HG02981 (cell line): ENCODE results near the gene CSNK1G2.
A peak's percentile ranks its signal among the peaks of the same experiment; 100 is the strongest.

Experiments
- ATAC-seq: cut with Tn5 transposase; IDR thresholded peaks from one replicate; pipeline ENCODE4 v1.9.1; 2021; ENCODE audit warnings: mild to moderate bottlenecking, moderate library complexity; ENCODE audit not compliant: unreplicated experiment

CSNK1G2 gene

GRCh38 chr19:1941146-1942077 lies at the start of gene CSNK1G2:
CSNK1G2 (plus strand) TSS chr19:1941172; CDS start chr19:1969773, 28,601 bp downstream.
- ATAC-seq: no peak

GRCh38 chr19:1893791-1894190 lies 47.2 kb upstream of the CSNK1G2 start:
- ATAC-seq: no peak

GRCh38 chr19:1896508-1896907 lies 44.5 kb upstream of the CSNK1G2 start:
- no peak for ATAC-seq

- ATAC-seq: no peak
Observed at GRCh38 chr19:1901940-1902404, 39.0 kb upstream of the CSNK1G2 start.

- no peak for ATAC-seq
Observed at GRCh38 chr19:1902923-1903322, 38.0 kb upstream of the CSNK1G2 start.

- ATAC-seq: no peak
Observed at GRCh38 chr19:1904860-1905109, 36.2 kb upstream of the CSNK1G2 start.

- peak; percentile 81 for ATAC-seq
Observed at GRCh38 chr19:1905110-1905862, 35.7 kb upstream of the CSNK1G2 start, which contains the start of the genes ADAT3 and SCAMP4. ADAT3 (plus strand) TSS chr19:1905399; CDS start chr19:1912048, 6,649 bp downstream. SCAMP4 (plus strand) TSS chr19:1905399; CDS start chr19:1915020, 9,621 bp downstream.

GRCh38 chr19:1905863-1906375 lies 35.1 kb upstream of the CSNK1G2 start:
- no peak for ATAC-seq

GRCh38 chr19:1906985-1907562 lies 33.9 kb upstream of the CSNK1G2 start:
- ATAC-seq: no peak

- ATAC-seq: no peak
Observed at GRCh38 chr19:1907563-1908363, 33.2 kb upstream of the CSNK1G2 start.

GRCh38 chr19:1908364-1908678 lies 32.7 kb upstream of the CSNK1G2 start:
- ATAC-seq: no peak

- no peak for ATAC-seq
Observed at GRCh38 chr19:1909761-1910080, 31.3 kb upstream of the CSNK1G2 start.

GRCh38 chr19:1910177-1910576 lies 30.8 kb upstream of the CSNK1G2 start:
- ATAC-seq: no peak

GRCh38 chr19:1911098-1911497 lies 29.9 kb upstream of the CSNK1G2 start:
- ATAC-seq: no peak

- ATAC-seq: no peak
Observed at GRCh38 chr19:1911995-1912394, 29.0 kb upstream of the CSNK1G2 start.

- no peak for ATAC-seq
Observed at GRCh38 chr19:1912760-1913505, 28.0 kb upstream of the CSNK1G2 start.

- no peak for ATAC-seq
Observed at GRCh38 chr19:1913781-1914577, 27.0 kb upstream of the CSNK1G2 start.

GRCh38 chr19:1914826-1915341 lies 26.1 kb upstream of the CSNK1G2 start:
- ATAC-seq: no peak

GRCh38 chr19:1917146-1917545 lies 23.8 kb upstream of the CSNK1G2 start:
- no peak for ATAC-seq
